Measurements from ENCODE around the gene CHST11.

GRCh38 chr12:104410326-104410725 is 46.4 kb upstream of the CHST11 start:
- TF ChIP-seq ZNF10 (tag by site-specific recombination; IDR thresholded peaks at IDR 0.05) (no peak), REST (tag by site-specific recombination; IDR thresholded peaks at IDR 0.05) (no peak), ZNF24 (tag by site-specific recombination; IDR thresholded peaks at IDR 0.05) (no peak)
- TF ChIP-seq, protein P1, sequence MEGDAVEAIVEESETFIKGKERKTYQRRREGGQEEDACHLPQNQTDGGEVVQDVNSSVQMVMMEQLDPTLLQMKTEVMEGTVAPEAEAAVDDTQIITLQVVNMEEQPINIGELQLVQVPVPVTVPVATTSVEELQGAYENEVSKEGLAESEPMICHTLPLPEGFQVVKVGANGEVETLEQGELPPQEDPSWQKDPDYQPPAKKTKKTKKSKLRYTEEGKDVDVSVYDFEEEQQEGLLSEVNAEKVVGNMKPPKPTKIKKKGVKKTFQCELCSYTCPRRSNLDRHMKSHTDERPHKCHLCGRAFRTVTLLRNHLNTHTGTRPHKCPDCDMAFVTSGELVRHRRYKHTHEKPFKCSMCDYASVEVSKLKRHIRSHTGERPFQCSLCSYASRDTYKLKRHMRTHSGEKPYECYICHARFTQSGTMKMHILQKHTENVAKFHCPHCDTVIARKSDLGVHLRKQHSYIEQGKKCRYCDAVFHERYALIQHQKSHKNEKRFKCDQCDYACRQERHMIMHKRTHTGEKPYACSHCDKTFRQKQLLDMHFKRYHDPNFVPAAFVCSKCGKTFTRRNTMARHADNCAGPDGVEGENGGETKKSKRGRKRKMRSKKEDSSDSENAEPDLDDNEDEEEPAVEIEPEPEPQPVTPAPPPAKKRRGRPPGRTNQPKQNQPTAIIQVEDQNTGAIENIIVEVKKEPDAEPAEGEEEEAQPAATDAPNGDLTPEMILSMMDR (tag by site-specific recombination; IDR thresholded peaks at IDR 0.05), result no peak

Data from HEK293 (cell line).